ENCODE measurements around the gene ALG12. TPM values are rescaled to one million over a fixed set of nuclear protein-coding genes. Genes with fewer than 3 reads are reported as not detected.

Gene ALG12
- total RNA-seq, 4 donors from 2014 or later = 12.8 to 16.6 (median 13.0) TPM

- Histone ChIP-seq H3K9me3 (no peaks in the 10 kb centered on the region), H3K27me3 (no peaks in the 10 kb centered on the region), H3K4me3 (peak overlapping the region; percentile 70 to 92 (median 82)), H3K27ac (peak overlapping the region; percentile 95 to 100 (median 99)), H3K4me1 (peaks cover 32 to 66% (median 36%) of the 10 kb centered on the region in 3 donors), H3K36me3 (peaks cover 23 to 32% (median 29%) of the 10 kb centered on the region in 3 donors)
- TF ChIP-seq POLR2A (IDR thresholded peaks at IDR 0.05) = no peak
- TF ChIP-seq CTCF (IDR thresholded peaks at IDR 0.05) = peak in 3 of 6 experiments; percentile 3 to 17 (median 13)
- intact Hi-C loops (cut with DNase I) = no loop called here
- no peak for DNase-seq
- 0% methylated on average over 2 of the region's 21 CpGs; no CpG with 5 or more reads in 1 of the 2 donors for WGBS, 2 donors
Observed at GRCh38 chr22:49959782-49960158, 41.5 kb upstream of the ALG12 start.

- Histone ChIP-seq H3K27me3 (no peaks in the 10 kb centered on the region), H3K36me3 (peaks cover 21 to 26% (median 23%) of the 10 kb centered on the region in 3 donors), H3K9me3 (no peaks in the 10 kb centered on the region), H3K4me1 (peaks cover 30 to 66% (median 35%) of the 10 kb centered on the region in 3 donors), H3K27ac (peak overlapping the region; percentile 95 to 100 (median 99)), H3K4me3 (peak overlapping the region; percentile 70 to 92 (median 82))
- intact Hi-C loops (cut with DNase I) = no loop called here
- DNase-seq = no peak
- TF ChIP-seq CTCF (IDR thresholded peaks at IDR 0.05) (no peak), POLR2A (IDR thresholded peaks at IDR 0.05) (no peak)
- 70 to 80% methylated on average over 17 of the region's 29 CpGs for WGBS, 2 donors
Observed at GRCh38 chr22:49958931-49959781, 40.9 kb upstream of the ALG12 start.

GRCh38 chr22:49958366-49958921, 40.2 kb upstream of the ALG12 start:
- no peak for TF ChIP-seq CTCF (IDR thresholded peaks at IDR 0.05)
- TF ChIP-seq POLR2A (IDR thresholded peaks at IDR 0.05) = no peak
- H3K27ac ChIP-seq = peak overlapping the region in 1 of 4 donors; percentile 54
- 82 to 100% methylated on average over 3 to 7 of the region's 16 CpGs for WGBS, 2 donors
- H3K9me3 ChIP-seq = no peaks in the 10 kb centered on the region
- peaks cover 13 to 19% (median 17%) of the 10 kb centered on the region in 3 donors for H3K36me3 ChIP-seq
- intact Hi-C loops (cut with DNase I) = no loop called here
- no peak overlapping the region for H3K4me3 ChIP-seq
- DNase-seq = no peak
- H3K27me3 ChIP-seq = no peaks in the 10 kb centered on the region
- peaks cover 30 to 66% (median 35%) of the 10 kb centered on the region in 3 donors for H3K4me1 ChIP-seq

GRCh38 chr22:49957826-49958365, 39.7 kb upstream of the ALG12 start:
- Histone ChIP-seq H3K36me3 (peaks cover 8 to 13% (median 12%) of the 10 kb centered on the region in 3 donors), H3K4me3 (no peak overlapping the region), H3K9me3 (no peaks in the 10 kb centered on the region), H3K27me3 (no peaks in the 10 kb centered on the region), H3K4me1 (peaks cover 28 to 66% (median 35%) of the 10 kb centered on the region in 3 donors), H3K27ac (no peak overlapping the region)
- DNase-seq = no peak
- WGBS, 2 donors = 60 to 87% methylated on average over 2 to 5 of the region's 12 CpGs
- intact Hi-C loops (cut with DNase I) = no loop called here
- TF ChIP-seq POLR2A (IDR thresholded peaks at IDR 0.05) (no peak), CTCF (IDR thresholded peaks at IDR 0.05) (no peak)

Measured in esophagus squamous epithelium (tissue), 5 donors.